GM19023 (cell line): Measurements from ENCODE around the gene ABCG1.
"Not testable (repeated sequence)": the region's sequence is repeated elsewhere in the genome, so short reads cannot be mapped to it uniquely, and the experiment has no call there.

ENCODE experiments used
- ATAC-seq: cut with Tn5 transposase; IDR thresholded peaks from one replicate; pipeline ENCODE4 v1.9.1; 2021; ENCODE audit warnings: mild to moderate bottlenecking, moderate library complexity; ENCODE audit not compliant: unreplicated experiment

The ABCG1 gene

GRCh38 chr21:42218836-42219605, at the start of gene ABCG1:
Gene ABCG1 (plus strand): TSS chr21:42219140. CDS start chr21:42219263, 123 bp downstream.
- ATAC-seq: no peak

- ATAC-seq: no peak
Observed at GRCh38 chr21:42169758-42170157, 49.2 kb upstream of the ABCG1 start.

GRCh38 chr21:42171091-42172053, 47.6 kb upstream of the ABCG1 start:
- ATAC-seq: no peak

GRCh38 chr21:42172596-42173483, 46.1 kb upstream of the ABCG1 start:
- ATAC-seq: no peak

GRCh38 chr21:42174173-42174572, 44.8 kb upstream of the ABCG1 start:
- no peak for ATAC-seq

- no peak for ATAC-seq
Observed at GRCh38 chr21:42175110-42175710, 43.7 kb upstream of the ABCG1 start.

- no peak for ATAC-seq
Observed at GRCh38 chr21:42176859-42177258, 42.1 kb upstream of the ABCG1 start.

GRCh38 chr21:42179316-42179715, 39.6 kb upstream of the ABCG1 start:
- ATAC-seq: no peak

- ATAC-seq: not testable (repeated sequence)
Observed at GRCh38 chr21:42180001-42180400, 38.9 kb upstream of the ABCG1 start.

- ATAC-seq: no peak
Observed at GRCh38 chr21:42182713-42183371, 36.1 kb upstream of the ABCG1 start.

- ATAC-seq: no peak
Observed at GRCh38 chr21:42183374-42184266, 35.3 kb upstream of the ABCG1 start.

GRCh38 chr21:42186591-42186990, 32.3 kb upstream of the ABCG1 start:
- no peak for ATAC-seq

GRCh38 chr21:42187976-42188653, 30.8 kb upstream of the ABCG1 start:
- ATAC-seq: peak; percentile 94

GRCh38 chr21:42188663-42189062, 30.3 kb upstream of the ABCG1 start:
- no peak for ATAC-seq

GRCh38 chr21:42189431-42189830, 29.5 kb upstream of the ABCG1 start:
- no peak for ATAC-seq

GRCh38 chr21:42189860-42190485, 29.0 kb upstream of the ABCG1 start:
- ATAC-seq: no peak

GRCh38 chr21:42190486-42190863, 28.5 kb upstream of the ABCG1 start:
- no peak for ATAC-seq

- no peak for ATAC-seq
Observed at GRCh38 chr21:42191064-42191463, 27.9 kb upstream of the ABCG1 start.
